Measurements from ENCODE around the gene AFG1L.
"Not testable (repeated sequence)": the region's sequence is repeated elsewhere in the genome, so short reads cannot be mapped to it uniquely, and the experiment has no call there.

Gene AFG1L

GRCh38 chr6:108521616-108522107 is 226.8 kb downstream of the AFG1L start:
- no peak for TF ChIP-seq ZFX (IDR thresholded peaks at IDR 0.05)
- TF ChIP-seq CTCF (conservative IDR thresholded peaks at IDR 0.05) = no peak
- no peak overlapping the region for H3K27ac ChIP-seq

GRCh38 chr6:108523697-108524096 is 228.8 kb downstream of the AFG1L start:
- no peak for TF ChIP-seq ZFX (IDR thresholded peaks at IDR 0.05)
- no peak for TF ChIP-seq CTCF (conservative IDR thresholded peaks at IDR 0.05)
- H3K27ac ChIP-seq = no peak overlapping the region

- no peak overlapping the region for H3K27ac ChIP-seq
- TF ChIP-seq CTCF (conservative IDR thresholded peaks at IDR 0.05) = no peak
- TF ChIP-seq ZFX (IDR thresholded peaks at IDR 0.05) = no peak
Measured at GRCh38 chr6:108524528-108525248, 229.8 kb downstream of the AFG1L start.

- no peak for TF ChIP-seq ZFX (IDR thresholded peaks at IDR 0.05)
- TF ChIP-seq CTCF (conservative IDR thresholded peaks at IDR 0.05) = peak; percentile 83
Measured at GRCh38 chr6:108526739-108527174, 231.9 kb downstream of the AFG1L start.

GRCh38 chr6:108528878-108529277 is 234.0 kb downstream of the AFG1L start:
- no peak overlapping the region for H3K27ac ChIP-seq
- TF ChIP-seq ZFX (IDR thresholded peaks at IDR 0.05) (no peak), CTCF (conservative IDR thresholded peaks at IDR 0.05) (no peak)

More at GRCh38 chr6:108526739-108527174, 231.9 kb downstream of the AFG1L start:
- H3K27ac ChIP-seq = no peak overlapping the region

- no peak overlapping the region for H3K27ac ChIP-seq
- TF ChIP-seq ZFX (IDR thresholded peaks at IDR 0.05) = no peak
- no peak; the same call in 1 of the 2 replicates for TF ChIP-seq CTCF (conservative IDR thresholded peaks at IDR 0.05)
Measured at GRCh38 chr6:108531332-108531731, 236.5 kb downstream of the AFG1L start.

- TF ChIP-seq ZFX (IDR thresholded peaks at IDR 0.05) (no peak), CTCF (conservative IDR thresholded peaks at IDR 0.05) (no peak)
Measured at GRCh38 chr6:108535114-108535742, 240.4 kb downstream of the AFG1L start.

GRCh38 chr6:108535920-108536535 is 241.2 kb downstream of the AFG1L start:
- not testable (repeated sequence) for H3K27ac ChIP-seq

More at GRCh38 chr6:108535114-108535742, 240.4 kb downstream of the AFG1L start:
- no peak overlapping the region for H3K27ac ChIP-seq

Data from C4-2B (cell line).